HK-2 (cell line): ENCODE data around the gene PARN.
"Not testable (repeated sequence)": the region's sequence is repeated elsewhere in the genome, so short reads cannot be mapped to it uniquely, and the experiment has no call there.

Source experiments
- DNase-seq: peaks from one replicate; pipeline ENCODE4 v3.0.0-alpha.2; 2018; ENCODE audit not compliant: unreplicated experiment

The PARN gene

DNA sequence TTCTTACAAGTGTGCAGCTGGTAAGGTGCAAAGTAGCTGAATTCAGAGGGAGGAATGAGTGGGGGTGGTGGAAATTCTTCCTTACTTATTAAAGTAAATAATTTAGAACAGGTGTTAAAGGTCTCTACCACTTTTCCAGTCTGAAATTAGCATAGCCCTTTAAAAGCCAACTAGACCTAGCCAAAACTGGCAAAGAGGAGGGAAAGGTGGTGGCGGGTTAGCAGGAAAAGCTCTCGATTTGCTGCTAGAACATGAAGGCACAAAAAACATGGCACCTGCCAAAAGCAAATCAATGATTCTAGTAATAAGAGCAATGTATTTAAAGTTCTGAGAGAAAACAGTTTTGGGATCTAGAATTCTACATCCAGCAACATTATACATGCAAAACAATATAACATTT, 157.7 kb downstream of the PARN start:
- DNase-seq, result no peak

- no peak for DNase-seq
Measured at GRCh38 chr16:14470788-14471187, 159.3 kb downstream of the PARN start.

- no peak for DNase-seq
Measured at GRCh38 chr16:14465799-14466198, 164.3 kb downstream of the PARN start.

GRCh38 chr16:14464796-14465195, 165.3 kb downstream of the PARN start:
- DNase-seq, result no peak

DNA sequence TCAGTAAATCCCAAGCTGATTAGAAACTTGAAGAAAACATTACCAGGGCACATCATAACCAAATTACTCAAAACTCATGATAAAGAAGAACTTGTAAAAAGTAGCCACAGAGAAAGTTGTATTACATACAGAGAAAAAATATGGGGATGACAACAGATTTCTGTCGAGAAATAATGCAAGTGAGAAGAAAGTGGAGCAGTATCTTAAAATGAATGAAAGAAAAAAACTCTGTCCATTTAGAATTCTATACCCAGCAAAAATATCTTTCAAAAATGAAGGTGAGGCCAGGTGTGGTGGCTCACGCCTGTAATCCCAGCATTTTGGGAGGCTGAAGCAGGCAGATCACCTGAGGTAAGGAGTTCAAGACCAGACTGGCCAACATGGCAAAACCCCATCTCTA, 165.9 kb downstream of the PARN start:
- DNase-seq, result no peak

- DNase-seq, result peak; percentile 11
Measured at GRCh38 chr16:14462811-14463210, 167.2 kb downstream of the PARN start.

GRCh38 chr16:14460726-14461125, 169.3 kb downstream of the PARN start:
- DNase-seq, result no peak

DNA sequence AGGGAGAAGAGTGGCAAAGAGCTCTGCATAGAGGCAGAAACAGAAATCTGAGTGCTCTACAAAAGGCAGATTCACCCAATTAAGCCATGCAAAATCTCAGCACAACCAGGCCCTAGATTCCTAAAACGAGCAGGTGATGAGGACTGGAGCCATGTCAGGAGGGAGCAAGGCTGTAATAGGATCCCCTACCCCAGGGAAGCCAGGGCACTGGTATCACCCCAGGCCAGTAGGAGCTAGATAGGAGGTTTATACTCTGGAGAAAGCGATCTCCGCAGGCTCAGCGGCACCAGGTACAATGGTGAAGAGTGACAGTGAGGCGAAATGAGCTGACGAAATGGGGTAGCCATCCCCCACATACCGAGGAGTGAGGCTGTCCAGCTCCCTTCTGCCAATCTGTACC, 171.5 kb downstream of the PARN start:
- DNase-seq, result no peak

DNA sequence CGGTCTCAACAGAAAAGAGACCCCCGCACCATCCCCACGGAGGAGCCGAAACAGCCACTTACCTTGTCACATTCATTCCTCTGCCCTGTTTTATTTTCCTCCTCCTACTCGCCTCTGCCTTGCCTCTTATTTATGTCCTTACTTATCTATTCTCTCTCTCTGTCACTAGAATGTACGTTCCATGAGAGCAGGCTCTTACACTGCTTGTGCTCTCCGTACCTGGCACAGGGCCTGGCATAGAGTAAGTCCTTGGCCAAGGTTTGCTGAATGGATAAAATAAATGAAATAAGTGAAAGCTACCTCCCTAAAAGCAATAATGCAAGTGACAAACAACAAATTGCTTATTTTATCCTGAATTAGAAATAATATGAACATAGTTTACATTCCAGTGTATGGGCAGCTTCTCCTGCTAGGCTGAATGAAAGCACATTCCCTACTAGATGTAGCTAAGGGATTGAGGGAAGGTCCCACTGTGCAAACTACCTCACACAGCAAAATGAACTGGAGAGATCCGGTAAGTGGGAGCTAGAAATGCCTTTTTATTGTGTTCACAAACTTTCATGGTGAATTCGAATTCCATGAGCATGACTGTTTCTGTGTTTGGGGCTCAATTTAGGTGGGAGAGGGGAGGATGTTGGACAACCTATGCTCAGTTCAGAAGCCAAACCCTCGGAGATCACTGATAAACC, 173.1 kb downstream of the PARN start:
- DNase-seq, result no peak

DNA sequence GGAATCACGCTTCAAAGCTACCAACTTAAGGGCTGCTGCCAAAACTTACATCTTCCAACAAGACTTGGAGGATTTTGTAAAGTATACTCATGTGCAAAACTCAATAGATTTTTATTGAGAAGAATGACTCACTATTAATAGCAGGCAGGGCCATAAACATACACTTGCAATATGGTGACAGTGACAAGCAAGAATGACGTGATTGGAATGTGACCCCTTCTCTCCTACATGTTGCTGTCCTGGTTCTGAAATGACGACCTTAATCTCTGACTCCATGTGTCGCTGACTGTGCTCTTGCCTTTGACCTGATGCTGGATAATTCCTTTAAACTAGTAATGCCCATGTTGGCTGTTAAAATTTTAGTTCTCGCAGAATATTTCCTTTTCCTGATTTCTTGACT, 174.5 kb downstream of the PARN start:
- no peak for DNase-seq

GRCh38 chr16:14454391-14454790, 175.7 kb downstream of the PARN start:
- no peak for DNase-seq

GRCh38 chr16:14452066-14452465, 178.0 kb downstream of the PARN start:
- no peak for DNase-seq

DNA sequence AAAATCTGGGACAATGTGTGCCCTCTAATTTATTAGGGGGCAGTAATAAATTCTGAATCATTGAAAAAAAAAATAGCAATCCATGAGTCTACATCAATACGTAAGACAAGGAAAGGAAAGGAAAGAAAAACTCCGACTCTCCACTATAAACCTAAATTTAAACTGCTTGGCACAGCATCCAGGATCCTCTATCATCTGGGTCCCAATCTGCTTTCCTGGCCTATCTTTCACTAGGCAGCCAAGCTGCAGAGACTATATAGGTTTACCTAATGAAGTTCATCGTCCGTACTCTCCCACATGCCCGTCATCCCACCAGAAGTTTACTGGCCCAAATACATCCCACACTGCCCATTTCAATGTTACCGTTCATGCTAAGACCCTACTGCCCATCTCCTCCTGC, 179.2 kb downstream of the PARN start:
- DNase-seq, result no peak

GRCh38 chr16:14449790-14450480, 180.1 kb downstream of the PARN start:
- DNase-seq, result no peak

DNA sequence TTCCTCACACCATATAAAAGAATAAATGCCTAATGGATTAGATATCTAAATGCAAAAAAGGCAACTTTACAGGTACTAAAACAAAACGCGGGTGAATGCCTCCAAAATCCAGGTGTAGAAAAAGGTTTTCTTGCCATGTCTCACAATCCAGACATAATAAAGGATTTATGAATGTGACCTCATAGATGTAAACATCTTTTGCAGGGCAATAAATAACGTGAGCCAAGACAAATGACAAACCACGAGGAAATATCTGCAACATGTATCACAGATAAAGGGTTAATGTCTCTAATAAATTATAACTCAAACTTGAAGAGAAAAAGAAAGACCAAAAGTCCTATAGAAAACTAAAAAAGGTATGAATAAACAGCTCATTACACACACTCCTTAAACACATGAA, 180.7 kb downstream of the PARN start:
- DNase-seq, result no peak

DNA sequence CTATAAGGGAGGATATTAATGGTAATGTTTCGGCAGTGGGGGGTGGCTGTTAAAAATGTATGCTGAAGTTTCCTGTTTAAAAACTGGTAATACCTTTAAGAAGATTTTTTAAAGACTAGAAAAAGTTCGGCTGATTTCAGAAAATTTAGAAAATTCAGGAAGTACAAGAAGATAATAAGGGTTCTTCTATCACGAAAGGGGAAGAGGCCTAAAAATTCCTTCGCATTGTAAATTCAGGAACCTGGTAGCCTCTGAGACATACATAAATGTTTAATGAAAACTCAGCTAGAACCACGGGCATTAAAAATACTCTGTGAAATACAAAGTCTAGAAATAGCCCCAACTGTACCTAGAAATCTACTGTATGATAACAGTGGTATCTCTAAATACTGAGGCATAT, 181.2 kb downstream of the PARN start:
- no peak for DNase-seq

DNA sequence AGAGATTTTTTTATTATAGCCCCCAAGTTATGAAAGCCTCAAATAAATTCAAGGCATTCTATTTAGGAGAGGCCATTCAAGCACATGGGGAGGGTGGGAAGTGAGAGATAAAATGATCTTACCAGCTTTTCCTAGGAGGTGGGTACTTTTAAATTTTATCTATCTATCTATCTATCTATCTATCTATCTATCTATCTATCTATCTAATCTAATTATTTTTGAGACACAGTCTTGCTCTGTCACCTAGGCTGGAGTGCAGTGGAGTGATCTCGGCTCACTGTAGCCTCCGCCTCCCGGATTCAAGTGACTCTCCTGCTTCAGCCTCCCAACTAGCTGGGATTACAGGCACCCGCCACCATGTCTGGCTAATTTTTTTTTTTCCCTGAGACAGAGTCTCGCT, 182.3 kb downstream of the PARN start:
- DNase-seq, result no peak

GRCh38 chr16:14446796-14447195, 183.3 kb downstream of the PARN start:
- no peak for DNase-seq

DNA sequence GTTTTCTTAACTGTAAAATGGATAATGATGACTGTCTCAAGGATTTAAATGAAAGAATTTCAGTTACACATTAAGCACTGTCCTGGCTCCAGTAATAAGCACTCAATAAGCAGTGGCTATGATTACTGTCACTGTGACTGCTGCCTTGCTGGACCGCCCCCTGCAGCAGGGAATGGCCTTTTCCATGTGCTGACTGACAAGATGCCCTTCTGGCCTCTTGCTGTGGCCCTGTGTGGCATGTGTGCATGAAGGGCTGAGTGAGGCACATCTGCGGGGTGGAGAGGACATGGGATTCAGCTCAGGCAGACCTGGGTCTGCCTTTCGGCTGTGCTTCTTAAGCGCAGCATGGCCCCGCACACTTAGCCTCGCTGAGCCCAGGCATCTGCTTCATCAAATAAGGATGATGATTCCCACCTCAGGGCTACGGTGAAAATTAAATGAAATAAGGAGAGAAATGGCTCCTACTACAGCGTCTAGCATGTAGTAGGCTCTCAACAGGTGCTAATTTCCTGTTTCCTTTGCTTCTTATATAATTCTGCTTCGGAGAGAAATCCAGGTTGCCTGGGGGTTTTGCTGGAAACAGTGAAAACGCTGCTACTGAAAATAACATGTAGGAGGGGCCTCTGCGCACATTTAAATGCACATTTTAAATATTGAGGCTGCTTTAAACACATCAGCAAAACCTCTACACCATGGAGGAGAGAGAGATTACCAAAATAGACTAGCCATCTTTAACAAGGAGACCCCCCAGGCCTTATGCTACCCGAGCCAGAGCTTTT, 183.9 kb downstream of the PARN start:
- DNase-seq, result no peak

DNA sequence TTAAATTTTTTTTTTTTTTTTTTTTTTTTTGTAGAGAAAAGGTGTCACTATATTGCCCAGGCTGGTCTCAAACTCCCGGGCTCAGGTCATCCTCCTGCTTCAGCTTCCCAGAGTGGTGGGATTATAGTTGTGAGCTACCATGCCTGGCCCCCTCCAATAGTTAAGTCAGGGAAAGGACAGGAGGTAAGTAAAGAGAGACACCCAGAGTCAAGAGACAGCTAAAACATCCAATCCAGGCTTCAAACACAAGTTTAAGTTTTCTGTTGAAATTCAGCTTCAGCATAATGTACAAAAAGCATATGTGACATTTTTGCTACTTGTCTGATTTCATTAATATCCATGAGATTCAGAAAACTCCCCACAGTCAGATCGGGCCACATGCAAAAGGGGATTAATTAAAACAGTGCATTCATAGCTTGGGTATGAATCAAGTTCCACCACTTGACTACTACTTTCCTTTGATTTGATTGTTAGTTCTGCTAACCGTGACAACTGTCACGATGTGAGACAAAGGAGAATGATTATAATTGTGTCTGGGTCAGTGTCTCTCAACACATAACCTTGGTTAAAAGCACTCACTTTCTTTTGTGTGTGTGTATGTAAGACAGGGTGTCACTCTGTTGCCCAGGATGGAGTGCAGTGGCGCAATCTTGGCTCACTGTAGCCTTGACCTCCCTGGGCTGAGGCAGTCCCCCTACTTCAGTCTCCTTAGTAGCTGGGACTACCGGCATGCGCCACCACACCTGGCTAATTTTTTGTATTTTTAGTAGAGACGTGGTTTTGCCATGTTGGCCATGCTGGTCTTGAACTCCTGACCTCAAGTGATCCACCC, 184.9 kb downstream of the PARN start:
- no peak for DNase-seq

- not testable (repeated sequence) for DNase-seq
Measured at GRCh38 chr16:14441533-14441932, 188.5 kb downstream of the PARN start.

GRCh38 chr16:14438256-14438655, 191.8 kb downstream of the PARN start:
- DNase-seq, result no peak
